Fibroblast of villous mesenchyme (primary cell): ENCODE results near the gene DYRK1A. TPM values are rescaled to one million over a fixed set of nuclear protein-coding genes. Genes with fewer than 3 reads are reported as not detected.
A peak's percentile ranks its signal among the peaks of the same experiment; 100 is the strongest.

ENCODE experiments used
- DNase-seq: peaks from one replicate; pipeline ENCODE4 v3.0.0-alpha.2; 2010; ENCODE audit warnings: low read depth
- H3K4me3 ChIP-seq: 2 replicates; pipeline ENCODE4 v1.5.1; 2011; ENCODE audit warnings: low read depth, mild to moderate bottlenecking, low read length
- CTCF ChIP-seq: IDR thresholded peaks from 2 replicates; pipeline ENCODE4 v1.5.1; 2012; ENCODE audit warnings: low read depth, mild to moderate bottlenecking, low read length; ENCODE audit not compliant: insufficient read depth
- total RNA-seq: library from RNA; depleted of rRNA; stranded (reverse); fragments of >200 nt; gene quantifications from 2 replicates; pipeline ENCODE4 v1.2.3, GENCODE V29; 2012

The DYRK1A gene
- total RNA-seq, 1 donor = 77.7 TPM

DNA sequence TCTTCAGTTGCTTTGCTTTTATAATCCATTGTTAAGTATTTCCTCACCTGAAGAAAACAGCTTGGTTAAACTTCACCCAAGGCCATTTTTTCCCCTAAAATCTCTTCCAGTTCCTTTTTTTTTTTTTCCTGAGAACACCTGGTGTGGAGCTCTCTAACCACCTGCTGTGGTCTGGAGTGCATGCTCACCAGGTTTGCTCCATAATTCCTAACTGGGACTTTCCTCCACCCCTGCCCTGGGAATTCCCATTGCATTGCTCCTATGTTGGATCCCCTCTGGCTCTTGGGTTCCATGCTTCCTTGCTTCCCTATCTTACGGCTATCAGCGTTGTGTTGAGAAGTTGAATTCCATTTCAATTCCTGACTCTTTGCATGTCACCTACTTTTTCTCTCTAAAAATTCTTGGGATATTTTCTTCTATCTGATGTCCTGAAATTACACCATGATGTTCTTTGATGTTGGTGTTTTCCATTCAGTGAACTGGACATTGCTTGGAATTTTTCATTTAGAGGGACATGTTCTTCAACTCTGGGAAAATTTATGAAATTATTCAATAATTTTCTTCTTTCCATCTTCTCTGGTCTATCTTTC lies 19.6 kb upstream of the DYRK1A start:
- TF ChIP-seq CTCF = no peak
- H3K4me3 ChIP-seq = no peak overlapping the region
- no peak for DNase-seq

- TF ChIP-seq CTCF = no peak
- DNase-seq = peak; percentile 18
- no peak overlapping the region for H3K4me3 ChIP-seq
These were observed 17.9 kb upstream of the DYRK1A start for GRCh38 chr21:37348664-37349063.

DNA sequence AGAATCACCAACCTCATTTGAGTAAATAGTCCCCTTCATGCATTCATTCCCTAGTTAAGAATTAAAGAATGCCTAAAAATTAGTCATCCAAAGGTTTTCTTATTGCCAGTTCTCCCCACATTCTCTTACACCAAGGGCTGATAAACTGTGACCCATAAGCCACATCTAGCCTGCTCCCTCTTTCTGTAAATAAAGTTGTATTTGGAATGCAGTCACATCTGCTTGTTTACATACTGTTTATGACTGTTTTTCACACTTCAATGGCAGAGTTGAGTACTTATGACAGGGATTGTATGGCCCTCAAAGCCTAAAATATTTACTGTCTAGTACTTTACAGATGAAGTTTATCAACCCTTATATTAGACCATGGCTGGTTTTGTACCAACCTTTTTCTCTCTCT lies 16.1 kb upstream of the DYRK1A start:
- H3K4me3 ChIP-seq = no peak overlapping the region
- peak; percentile 42 for DNase-seq

GRCh38 chr21:37356706-37357105 lies 9.9 kb upstream of the DYRK1A start:
- no peak for TF ChIP-seq CTCF
- DNase-seq = no peak
- no peak overlapping the region for H3K4me3 ChIP-seq

More for the DNA sequence above, 16.1 kb upstream of the DYRK1A start:
- no peak for TF ChIP-seq CTCF

GRCh38 chr21:37357691-37358090 lies 8.9 kb upstream of the DYRK1A start:
- TF ChIP-seq CTCF = no peak
- no peak overlapping the region for H3K4me3 ChIP-seq

GRCh38 chr21:37358397-37358796 lies 8.2 kb upstream of the DYRK1A start:
- no peak overlapping the region for H3K4me3 ChIP-seq
- peak; percentile 60 for DNase-seq
- no peak for TF ChIP-seq CTCF

More at GRCh38 chr21:37357691-37358090, 8.9 kb upstream of the DYRK1A start:
- DNase-seq = no peak

GRCh38 chr21:37363936-37364335 lies 2.6 kb upstream of the DYRK1A start:
- TF ChIP-seq CTCF = no peak
- no peak for DNase-seq
- H3K4me3 ChIP-seq = no peak overlapping the region
